ENCODE results near the gene DCTN4.
"Not testable (repeated sequence)": the region's sequence is repeated elsewhere in the genome, so short reads cannot be mapped to it uniquely, and the experiment has no call there.

The DCTN4 gene

GRCh38 chr5:150758531-150759333 is at the start of gene DCTN4:
Gene DCTN4 (minus strand): TSS chr5:150759017. CDS start chr5:150758993, 24 bp downstream.
- DNase-seq (ENCODE audit: low read depth in 3 of 3): peak; percentile 84 to 92 (median 89)

DNA sequence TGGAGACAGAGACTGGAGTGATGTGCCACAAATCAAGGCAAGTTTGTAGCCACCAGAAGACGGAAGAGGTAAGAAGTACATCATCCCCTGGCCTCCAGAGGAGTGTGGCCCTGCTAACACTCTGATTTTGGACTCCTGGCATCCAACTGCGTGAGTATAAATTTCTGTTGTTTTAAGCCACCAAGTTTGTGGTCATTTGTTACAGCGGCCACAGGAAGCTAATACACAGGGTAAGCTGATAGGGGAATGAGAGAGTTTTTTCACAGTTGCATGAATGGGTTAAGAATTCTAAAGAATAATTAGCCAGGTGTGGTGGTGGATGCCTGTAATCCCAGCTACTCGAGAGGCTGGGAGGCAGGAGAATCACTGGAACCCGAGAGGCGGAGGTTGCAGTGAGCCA is 45.6 kb upstream of the DCTN4 start:
- no peak for DNase-seq (ENCODE audit: low read depth in 3 of 3)

DNA sequence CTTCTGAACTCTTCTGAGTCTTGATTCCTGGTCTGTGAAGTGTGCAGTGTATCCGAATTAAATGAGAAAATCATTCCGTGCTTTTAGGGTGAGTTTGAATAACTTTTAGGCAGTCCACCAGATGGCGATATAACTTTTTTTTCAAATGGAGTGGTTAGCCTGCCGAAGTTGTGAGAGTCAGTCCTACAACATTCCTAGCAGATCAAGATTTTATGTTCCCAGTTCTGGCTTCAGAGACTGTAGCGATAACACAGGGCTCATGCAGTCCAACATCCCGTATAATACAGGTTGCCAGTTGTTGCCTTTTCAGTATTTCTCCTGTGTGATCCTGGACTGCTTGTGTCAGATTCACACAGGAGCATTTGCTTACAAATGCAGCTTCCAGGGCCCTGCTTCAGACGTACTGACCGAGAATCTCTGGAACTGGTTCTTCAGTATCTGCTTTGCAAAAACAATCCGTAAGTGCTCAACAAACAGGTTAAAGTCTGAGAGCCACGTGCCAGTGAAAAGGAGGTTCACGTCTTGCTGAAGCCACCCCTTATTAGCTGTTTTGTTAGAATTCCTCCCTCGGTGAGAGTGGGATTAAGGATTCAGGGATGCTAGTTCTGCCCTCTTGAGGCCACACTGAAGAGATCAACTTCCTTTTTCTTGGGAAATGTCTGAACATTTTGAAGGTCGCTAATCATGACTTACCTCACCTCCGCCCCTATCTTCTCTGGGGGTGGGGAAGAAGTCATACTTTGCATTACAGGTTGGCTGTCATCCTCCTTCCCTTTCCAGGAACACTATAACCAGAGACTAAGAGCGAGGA is 42.5 kb upstream of the DCTN4 start:
- DNase-seq (ENCODE audit: low read depth in 3 of 3): no peak

DNA sequence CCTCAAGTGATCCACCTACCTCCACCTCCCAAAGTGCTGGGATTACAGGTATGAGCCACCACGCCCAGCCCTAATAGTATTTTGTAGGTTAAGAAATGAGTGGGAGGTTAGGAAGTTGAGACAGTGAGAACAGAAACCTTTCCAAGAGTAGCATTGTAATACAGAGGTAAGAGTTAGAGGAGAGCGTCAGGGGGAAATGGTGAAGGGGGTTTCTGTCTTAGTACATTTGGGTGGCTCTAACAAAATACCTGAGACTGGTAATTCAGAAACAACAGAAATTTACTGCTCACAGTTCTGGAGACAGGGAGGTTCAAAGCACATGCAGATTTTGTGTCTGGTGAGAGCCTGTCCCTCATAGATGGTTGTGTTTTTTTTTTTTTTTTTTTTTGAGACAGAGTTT is 38.6 kb upstream of the DCTN4 start:
- no peak for DNase-seq (ENCODE audit: low read depth in 3 of 3)

DNA sequence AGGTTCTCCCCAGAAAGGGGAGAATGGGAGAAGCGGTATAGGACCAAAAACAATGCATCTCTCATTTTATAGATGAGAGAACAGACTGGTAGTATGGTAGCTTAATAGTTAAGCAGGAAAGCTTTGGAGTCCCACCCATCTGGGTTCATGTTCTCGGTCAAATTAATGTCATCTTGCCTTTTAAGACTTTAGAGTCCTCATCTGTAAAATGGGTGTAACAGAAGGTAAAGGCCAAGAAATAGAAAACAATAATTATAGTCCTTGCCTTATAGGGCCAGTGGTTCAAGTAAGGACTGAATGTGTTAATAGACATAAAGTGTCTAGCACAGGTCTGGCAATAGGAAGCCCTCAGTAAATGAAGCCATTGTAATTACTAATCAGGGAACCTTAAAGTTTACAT is 36.1 kb upstream of the DCTN4 start:
- no peak for DNase-seq (ENCODE audit: low read depth in 3 of 3)

DNA sequence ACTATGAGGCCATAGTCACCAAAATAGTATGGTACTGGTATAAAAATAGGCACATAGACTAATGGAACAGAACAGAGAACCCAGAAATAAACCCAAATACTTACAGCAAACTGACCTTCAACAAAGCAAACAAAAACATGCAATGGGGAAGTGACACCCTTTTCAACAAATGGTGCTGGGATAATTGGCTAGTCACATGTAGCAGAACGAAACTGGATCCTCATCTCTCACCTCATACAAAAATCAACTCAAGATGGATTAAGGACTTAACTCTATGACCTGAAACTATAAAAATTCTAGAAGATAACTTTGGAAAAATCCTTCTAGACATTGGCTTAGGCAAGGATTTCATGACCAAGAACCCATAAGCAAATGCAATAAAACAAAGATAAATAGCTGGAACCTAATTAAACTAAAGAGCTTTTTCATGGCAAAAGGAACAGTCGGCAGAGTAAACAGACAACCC is 34.6 kb upstream of the DCTN4 start:
- not testable (repeated sequence) for DNase-seq (ENCODE audit: low read depth in 3 of 3)

GRCh38 chr5:150791536-150791935 is 32.7 kb upstream of the DCTN4 start:
- DNase-seq (ENCODE audit: low read depth in 3 of 3): no peak

GRCh38 chr5:150789943-150790611 is 31.3 kb upstream of the DCTN4 start:
- DNase-seq (ENCODE audit: low read depth in 3 of 3): peak; percentile 56 to 72 (median 67)

- DNase-seq (ENCODE audit: low read depth in 3 of 3): no peak
These were observed 30.6 kb upstream of the DCTN4 start for GRCh38 chr5:150789450-150789849.

GRCh38 chr5:150788977-150789376 is 30.2 kb upstream of the DCTN4 start:
- no peak for DNase-seq (ENCODE audit: low read depth in 3 of 3)

DNA sequence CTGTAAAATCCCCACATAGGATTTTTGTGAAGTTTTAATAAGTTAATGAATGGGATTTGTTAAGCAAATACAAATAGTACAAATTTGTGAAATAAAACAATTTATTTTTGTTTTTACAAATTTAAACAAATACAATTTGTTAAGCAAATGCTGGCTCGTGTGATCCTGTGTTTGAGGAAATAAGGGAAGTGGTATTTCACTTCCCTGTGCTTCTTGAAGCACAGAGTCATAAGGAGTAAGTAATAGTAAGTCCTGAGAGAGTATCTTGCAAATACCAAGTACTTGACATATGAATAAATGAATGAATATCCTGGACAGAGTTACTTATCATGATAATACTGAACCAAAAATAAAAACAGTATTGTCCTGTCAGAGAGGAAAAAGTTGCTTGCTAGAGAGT is 28.8 kb upstream of the DCTN4 start:
- no peak for DNase-seq (ENCODE audit: low read depth in 3 of 3)

- DNase-seq (ENCODE audit: low read depth in 3 of 3): no peak
These were observed 28.1 kb upstream of the DCTN4 start for GRCh38 chr5:150786876-150787275.

DNA sequence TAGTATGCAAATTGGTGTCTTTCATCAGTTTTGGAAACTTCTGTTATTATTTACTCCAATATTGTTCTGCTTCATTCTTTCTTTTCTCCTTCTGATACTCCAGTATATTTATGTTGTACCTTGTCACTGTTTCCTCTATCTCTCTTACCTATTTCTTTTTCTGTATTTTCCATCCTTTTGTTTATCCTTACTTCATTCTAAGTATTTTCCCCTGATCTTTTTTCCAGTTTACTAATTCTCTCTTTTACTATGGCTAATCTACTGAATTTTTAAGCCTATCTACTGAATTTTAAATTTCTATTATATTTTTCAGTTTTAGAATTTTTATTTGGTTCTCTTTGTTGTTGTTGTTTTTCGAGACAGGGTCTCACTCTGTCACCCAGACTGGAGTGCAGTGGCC is 27.1 kb upstream of the DCTN4 start:
- no peak for DNase-seq (ENCODE audit: low read depth in 3 of 3)

DNA sequence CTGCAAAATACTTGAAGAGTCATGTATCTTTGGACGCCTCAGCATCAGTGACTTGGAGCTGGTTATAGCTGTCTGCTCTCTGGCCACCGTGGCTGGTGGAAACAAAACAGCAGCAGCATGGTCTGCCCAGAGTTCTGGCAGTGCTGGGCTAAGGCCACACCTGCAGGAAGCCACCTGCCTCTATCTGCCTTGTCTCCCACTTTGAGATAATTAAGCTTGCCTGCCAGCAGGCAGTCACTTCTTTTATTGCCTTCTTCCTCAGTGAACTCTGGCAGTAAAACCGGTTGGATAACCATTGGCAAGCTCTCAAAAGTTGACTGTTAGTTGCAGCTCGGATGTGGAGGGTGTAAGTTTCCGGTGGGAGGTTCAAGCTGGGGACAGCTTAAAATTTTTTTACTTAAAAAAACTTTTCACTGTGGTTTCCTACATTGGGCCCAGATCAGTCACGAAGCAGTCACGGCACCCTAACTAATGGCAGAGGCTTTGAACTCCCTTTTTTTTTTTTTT is 24.7 kb upstream of the DCTN4 start:
- DNase-seq (ENCODE audit: low read depth in 3 of 3): peak in 2 of 3 donors; percentile 53 to 55

- DNase-seq (ENCODE audit: low read depth in 3 of 3): no peak
These were observed 24.0 kb upstream of the DCTN4 start for GRCh38 chr5:150782850-150783249.

DNA sequence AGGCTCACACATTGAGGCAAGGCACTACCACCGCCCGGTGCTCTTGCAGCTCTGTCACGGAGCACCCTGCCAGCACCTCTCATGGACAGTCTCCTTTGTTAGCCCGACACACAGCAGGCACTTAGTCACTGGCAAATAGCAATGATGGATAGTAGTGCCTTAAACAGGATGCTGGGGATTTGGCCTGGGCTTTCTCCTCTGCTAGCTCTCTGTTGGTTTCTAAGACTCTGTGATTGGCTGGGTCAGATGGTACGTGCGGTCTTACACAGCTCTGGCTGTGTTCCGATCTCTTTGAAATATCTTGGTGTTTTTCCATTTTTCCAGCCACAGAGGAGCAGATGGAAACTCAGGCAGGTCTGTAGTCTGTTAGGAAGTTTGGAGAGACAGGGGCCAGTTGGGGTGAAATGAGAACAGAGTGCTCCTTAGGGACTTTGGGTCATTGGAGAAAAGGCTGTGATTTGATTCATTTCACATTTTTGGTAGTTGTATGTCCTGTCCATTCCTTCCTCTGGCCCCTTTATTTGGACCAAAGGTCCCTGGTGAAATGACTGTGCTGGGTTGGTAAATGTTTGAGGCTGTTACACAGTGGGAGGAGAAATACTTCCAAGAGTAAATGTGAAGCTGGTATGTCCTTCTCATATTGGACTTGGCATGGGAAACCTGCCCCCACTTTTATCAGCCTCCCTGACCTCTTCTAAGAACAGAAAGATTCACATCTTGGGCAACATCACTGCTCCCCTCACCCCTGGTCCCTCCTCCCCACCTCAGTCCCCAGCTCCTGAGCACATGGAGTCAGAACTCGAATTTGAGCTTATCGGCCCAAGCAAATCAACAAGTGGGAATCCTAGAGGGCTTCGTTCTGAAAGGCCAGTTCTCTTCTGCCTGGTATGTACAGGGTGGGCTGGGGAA is 23.1 kb upstream of the DCTN4 start:
- DNase-seq (ENCODE audit: low read depth in 3 of 3): no peak

- DNase-seq (ENCODE audit: low read depth in 3 of 3): no peak
These were observed 22.0 kb upstream of the DCTN4 start for GRCh38 chr5:150780816-150781221.

DNA sequence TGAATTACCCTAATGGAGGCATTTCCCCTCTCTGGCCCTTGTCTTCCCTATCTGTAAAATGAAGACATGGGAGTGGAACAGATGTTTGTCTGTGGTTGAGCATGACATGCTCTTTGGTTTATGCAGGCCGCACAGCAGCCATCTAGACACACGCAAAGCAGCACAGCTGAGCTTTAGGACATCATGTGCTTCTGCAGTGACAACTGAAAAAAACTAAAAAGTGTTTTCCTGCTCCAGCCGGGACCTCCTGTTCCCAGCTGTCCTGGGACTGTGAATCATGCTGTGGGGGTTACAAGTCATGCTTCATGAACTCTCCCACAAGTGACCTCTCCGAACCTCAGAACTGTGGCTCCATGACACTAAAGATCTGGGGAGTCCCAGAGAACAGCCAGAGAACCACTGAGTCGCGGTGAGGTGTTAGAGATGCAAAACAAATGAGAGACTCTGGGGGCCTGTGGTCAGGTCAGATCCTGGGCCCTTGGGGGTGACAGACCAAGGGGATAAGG is 21.4 kb upstream of the DCTN4 start:
- no peak for DNase-seq (ENCODE audit: low read depth in 3 of 3)

DNA sequence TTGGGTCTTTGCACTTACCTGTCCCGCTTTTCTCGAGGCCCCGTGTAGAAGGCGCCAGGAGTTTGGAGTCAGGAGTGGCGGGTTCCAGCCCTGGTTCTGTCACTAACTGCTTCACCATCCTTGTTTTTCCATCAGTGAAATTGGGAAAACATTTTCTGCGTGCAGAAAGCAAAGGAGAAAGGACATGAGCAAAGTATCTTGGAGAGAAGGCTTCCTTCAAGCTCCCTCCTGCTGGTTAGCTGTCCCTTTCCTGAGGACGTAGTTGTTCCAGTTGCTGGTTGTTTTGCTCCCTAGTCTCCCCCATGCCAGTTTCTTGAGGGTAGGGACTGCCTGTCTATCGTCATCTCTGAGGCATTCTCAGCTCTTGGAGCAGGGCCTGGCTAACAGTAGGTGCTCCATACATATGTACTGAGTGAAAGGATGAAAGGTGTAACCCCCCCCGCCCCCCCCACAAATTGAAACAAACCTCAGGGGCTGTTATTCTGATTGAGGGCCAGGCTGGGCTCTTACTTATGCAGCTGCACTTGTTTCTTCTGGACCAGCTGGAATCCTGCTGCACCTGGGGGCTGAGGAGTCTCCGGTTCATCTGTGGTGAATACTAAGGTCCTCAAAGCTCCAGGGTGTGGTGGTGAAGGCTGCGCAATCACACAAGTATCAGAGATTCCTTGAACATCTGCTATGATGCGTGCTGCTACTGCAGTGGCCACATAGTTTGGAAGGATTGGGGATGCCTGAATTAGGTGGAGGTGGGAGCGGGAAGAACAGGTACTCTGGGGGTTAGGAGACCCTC is 20.8 kb upstream of the DCTN4 start:
- no peak for DNase-seq (ENCODE audit: low read depth in 3 of 3)
